WTC11 (cell line): Measurements from ENCODE around the gene CD2BP2.

Source experiments
- CBFB ChIP-seq: sonication (generic); formaldehyde crosslinking; IDR thresholded peaks from 2 replicates; pipeline ENCODE4 v1.8.1; 2022; ENCODE audit warnings: mild to moderate bottlenecking, low read depth, missing genetic modification reagents
- CREM ChIP-seq: sonication (generic); formaldehyde crosslinking; IDR thresholded peaks from 2 replicates; pipeline ENCODE4 v1.8.1; 2022; ENCODE audit warnings: mild to moderate bottlenecking, missing genetic modification reagents, moderate library complexity
- MXD4 ChIP-seq: fragments of 250-450 bp; sonication (Bioruptor Pico); IDR thresholded peaks from 2 replicates; pipeline ENCODE4 v1.8.0; 2021; ENCODE audit warnings: mild to moderate bottlenecking, moderate library complexity, borderline replicate concordance
- NR2C2 ChIP-seq: sonication (generic); formaldehyde crosslinking; IDR thresholded peaks from 2 replicates; pipeline ENCODE4 v1.8.0; 2022; ENCODE audit warnings: mild to moderate bottlenecking, missing genetic modification reagents
- ZNF138 ChIP-seq: sonication (generic); formaldehyde crosslinking; conservative IDR thresholded peaks from 2 replicates; pipeline ENCODE4 v1.8.1; 2022; ENCODE audit warnings: mild to moderate bottlenecking, moderate library complexity, missing genetic modification reagents
- TF ChIP-seq, protein P1 (sequence below): fragments of 200-600 bp; IDR thresholded peaks from 2 replicates; pipeline ENCODE4 v1.8.0; 2022; ENCODE audit warnings: antibody characterized with exemption
- TF ChIP-seq, protein P2 (sequence below): sonication (generic); formaldehyde crosslinking; IDR thresholded peaks from 2 replicates; pipeline ENCODE4 v1.8.1; 2022; ENCODE audit warnings: low read depth, missing genetic modification reagents, borderline replicate concordance
- TF ChIP-seq, protein P3 (sequence below): sonication (generic); formaldehyde crosslinking; IDR thresholded peaks from 2 replicates; pipeline ENCODE4 v1.8.0; 2022; ENCODE audit warnings: mild to moderate bottlenecking, missing genetic modification reagents
- TF ChIP-seq, protein P4 (sequence below): sonication (generic); formaldehyde crosslinking; IDR thresholded peaks from 2 replicates; pipeline ENCODE4 v1.8.0; 2023; ENCODE audit warnings: mild to moderate bottlenecking, missing genetic modification reagents
- TF ChIP-seq, protein P5 (sequence below): sonication (generic); formaldehyde crosslinking; IDR thresholded peaks from 2 replicates; pipeline ENCODE4 v1.8.1; 2022; ENCODE audit warnings: mild to moderate bottlenecking, missing genetic modification reagents, moderate library complexity, borderline replicate concordance
- TF ChIP-seq, protein P6 (sequence below): sonication (generic); formaldehyde crosslinking; IDR thresholded peaks from 2 replicates; pipeline ENCODE4 v1.8.0; 2022; ENCODE audit warnings: mild to moderate bottlenecking, missing genetic modification reagents
- TF ChIP-seq, protein P7 (sequence below): sonication (generic); formaldehyde crosslinking; IDR thresholded peaks from 2 replicates; pipeline ENCODE4 v1.8.1; 2023; ENCODE audit warnings: mild to moderate bottlenecking, missing genetic modification reagents, moderate library complexity

DNA sequence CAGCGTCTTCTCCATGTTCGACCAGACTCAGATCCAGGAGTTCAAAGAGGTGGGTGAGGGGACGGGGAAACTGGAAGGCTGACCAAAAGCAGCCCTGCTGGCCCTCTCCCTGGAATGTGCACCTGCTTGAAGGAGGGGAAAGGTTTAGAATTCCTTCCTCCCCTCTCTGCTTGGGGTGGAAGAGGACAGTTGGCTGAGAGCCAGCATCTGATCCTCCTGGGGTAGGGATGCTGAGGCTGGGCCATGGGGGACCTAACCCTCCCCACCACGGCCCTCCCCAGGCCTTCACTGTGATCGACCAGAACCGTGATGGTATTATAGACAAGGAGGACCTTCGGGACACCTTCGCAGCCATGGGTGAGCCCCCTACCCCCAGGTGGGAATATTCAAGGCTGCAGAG is 20.8 kb upstream of the CD2BP2 start:
- TF ChIP-seq MXD4 (CRISPR knock-in tag) (no peak), NR2C2 (CRISPR knock-in tag) (no peak), ZNF138 (CRISPR knock-in tag) (no peak), CBFB (CRISPR knock-in tag) (no peak), CREM (no peak)
- TF ChIP-seq, protein P1, sequence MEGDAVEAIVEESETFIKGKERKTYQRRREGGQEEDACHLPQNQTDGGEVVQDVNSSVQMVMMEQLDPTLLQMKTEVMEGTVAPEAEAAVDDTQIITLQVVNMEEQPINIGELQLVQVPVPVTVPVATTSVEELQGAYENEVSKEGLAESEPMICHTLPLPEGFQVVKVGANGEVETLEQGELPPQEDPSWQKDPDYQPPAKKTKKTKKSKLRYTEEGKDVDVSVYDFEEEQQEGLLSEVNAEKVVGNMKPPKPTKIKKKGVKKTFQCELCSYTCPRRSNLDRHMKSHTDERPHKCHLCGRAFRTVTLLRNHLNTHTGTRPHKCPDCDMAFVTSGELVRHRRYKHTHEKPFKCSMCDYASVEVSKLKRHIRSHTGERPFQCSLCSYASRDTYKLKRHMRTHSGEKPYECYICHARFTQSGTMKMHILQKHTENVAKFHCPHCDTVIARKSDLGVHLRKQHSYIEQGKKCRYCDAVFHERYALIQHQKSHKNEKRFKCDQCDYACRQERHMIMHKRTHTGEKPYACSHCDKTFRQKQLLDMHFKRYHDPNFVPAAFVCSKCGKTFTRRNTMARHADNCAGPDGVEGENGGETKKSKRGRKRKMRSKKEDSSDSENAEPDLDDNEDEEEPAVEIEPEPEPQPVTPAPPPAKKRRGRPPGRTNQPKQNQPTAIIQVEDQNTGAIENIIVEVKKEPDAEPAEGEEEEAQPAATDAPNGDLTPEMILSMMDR: no peak
- TF ChIP-seq, protein P2, sequence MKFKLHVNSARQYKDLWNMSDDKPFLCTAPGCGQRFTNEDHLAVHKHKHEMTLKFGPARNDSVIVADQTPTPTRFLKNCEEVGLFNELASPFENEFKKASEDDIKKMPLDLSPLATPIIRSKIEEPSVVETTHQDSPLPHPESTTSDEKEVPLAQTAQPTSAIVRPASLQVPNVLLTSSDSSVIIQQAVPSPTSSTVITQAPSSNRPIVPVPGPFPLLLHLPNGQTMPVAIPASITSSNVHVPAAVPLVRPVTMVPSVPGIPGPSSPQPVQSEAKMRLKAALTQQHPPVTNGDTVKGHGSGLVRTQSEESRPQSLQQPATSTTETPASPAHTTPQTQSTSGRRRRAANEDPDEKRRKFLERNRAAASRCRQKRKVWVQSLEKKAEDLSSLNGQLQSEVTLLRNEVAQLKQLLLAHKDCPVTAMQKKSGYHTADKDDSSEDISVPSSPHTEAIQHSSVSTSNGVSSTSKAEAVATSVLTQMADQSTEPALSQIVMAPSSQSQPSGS (CRISPR knock-in tag): no peak
- TF ChIP-seq, protein P3, sequence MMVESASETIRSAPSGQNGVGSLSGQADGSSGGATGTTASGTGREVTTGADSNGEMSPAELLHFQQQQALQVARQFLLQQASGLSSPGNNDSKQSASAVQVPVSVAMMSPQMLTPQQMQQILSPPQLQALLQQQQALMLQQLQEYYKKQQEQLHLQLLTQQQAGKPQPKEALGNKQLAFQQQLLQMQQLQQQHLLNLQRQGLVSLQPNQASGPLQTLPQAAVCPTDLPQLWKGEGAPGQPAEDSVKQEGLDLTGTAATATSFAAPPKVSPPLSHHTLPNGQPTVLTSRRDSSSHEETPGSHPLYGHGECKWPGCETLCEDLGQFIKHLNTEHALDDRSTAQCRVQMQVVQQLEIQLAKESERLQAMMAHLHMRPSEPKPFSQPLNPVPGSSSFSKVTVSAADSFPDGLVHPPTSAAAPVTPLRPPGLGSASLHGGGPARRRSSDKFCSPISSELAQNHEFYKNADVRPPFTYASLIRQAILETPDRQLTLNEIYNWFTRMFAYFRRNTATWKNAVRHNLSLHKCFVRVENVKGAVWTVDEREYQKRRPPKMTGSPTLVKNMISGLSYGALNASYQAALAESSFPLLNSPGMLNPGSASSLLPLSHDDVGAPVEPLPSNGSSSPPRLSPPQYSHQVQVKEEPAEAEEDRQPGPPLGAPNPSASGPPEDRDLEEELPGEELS (CRISPR knock-in tag): no peak
- TF ChIP-seq, protein P4, sequence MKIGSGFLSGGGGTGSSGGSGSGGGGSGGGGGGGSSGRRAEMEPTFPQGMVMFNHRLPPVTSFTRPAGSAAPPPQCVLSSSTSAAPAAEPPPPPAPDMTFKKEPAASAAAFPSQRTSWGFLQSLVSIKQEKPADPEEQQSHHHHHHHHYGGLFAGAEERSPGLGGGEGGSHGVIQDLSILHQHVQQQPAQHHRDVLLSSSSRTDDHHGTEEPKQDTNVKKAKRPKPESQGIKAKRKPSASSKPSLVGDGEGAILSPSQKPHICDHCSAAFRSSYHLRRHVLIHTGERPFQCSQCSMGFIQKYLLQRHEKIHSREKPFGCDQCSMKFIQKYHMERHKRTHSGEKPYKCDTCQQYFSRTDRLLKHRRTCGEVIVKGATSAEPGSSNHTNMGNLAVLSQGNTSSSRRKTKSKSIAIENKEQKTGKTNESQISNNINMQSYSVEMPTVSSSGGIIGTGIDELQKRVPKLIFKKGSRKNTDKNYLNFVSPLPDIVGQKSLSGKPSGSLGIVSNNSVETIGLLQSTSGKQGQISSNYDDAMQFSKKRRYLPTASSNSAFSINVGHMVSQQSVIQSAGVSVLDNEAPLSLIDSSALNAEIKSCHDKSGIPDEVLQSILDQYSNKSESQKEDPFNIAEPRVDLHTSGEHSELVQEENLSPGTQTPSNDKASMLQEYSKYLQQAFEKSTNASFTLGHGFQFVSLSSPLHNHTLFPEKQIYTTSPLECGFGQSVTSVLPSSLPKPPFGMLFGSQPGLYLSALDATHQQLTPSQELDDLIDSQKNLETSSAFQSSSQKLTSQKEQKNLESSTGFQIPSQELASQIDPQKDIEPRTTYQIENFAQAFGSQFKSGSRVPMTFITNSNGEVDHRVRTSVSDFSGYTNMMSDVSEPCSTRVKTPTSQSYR (CRISPR knock-in tag): no peak
- TF ChIP-seq, protein P5, sequence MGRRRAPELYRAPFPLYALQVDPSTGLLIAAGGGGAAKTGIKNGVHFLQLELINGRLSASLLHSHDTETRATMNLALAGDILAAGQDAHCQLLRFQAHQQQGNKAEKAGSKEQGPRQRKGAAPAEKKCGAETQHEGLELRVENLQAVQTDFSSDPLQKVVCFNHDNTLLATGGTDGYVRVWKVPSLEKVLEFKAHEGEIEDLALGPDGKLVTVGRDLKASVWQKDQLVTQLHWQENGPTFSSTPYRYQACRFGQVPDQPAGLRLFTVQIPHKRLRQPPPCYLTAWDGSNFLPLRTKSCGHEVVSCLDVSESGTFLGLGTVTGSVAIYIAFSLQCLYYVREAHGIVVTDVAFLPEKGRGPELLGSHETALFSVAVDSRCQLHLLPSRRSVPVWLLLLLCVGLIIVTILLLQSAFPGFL: no peak
- TF ChIP-seq, protein P6, sequence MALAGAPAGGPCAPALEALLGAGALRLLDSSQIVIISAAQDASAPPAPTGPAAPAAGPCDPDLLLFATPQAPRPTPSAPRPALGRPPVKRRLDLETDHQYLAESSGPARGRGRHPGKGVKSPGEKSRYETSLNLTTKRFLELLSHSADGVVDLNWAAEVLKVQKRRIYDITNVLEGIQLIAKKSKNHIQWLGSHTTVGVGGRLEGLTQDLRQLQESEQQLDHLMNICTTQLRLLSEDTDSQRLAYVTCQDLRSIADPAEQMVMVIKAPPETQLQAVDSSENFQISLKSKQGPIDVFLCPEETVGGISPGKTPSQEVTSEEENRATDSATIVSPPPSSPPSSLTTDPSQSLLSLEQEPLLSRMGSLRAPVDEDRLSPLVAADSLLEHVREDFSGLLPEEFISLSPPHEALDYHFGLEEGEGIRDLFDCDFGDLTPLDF (CRISPR knock-in tag): no peak
- TF ChIP-seq, protein P7, sequence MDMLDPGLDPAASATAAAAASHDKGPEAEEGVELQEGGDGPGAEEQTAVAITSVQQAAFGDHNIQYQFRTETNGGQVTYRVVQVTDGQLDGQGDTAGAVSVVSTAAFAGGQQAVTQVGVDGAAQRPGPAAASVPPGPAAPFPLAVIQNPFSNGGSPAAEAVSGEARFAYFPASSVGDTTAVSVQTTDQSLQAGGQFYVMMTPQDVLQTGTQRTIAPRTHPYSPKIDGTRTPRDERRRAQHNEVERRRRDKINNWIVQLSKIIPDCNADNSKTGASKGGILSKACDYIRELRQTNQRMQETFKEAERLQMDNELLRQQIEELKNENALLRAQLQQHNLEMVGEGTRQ: no peak
